Activated CD8-positive, alpha-beta memory T cell treated with anti-CD3 and anti-CD28 coated beads, Interleukin-2, amount 50 U/mL, for 24 hours (primary cell): Measurements from ENCODE around the gene CPHXL.

Experiments used
- DNase-seq: peaks from one replicate; pipeline ENCODE4 v3.0.0-alpha.2; 2020; ENCODE audit errors: extremely low read depth

CPHXL gene

DNA sequence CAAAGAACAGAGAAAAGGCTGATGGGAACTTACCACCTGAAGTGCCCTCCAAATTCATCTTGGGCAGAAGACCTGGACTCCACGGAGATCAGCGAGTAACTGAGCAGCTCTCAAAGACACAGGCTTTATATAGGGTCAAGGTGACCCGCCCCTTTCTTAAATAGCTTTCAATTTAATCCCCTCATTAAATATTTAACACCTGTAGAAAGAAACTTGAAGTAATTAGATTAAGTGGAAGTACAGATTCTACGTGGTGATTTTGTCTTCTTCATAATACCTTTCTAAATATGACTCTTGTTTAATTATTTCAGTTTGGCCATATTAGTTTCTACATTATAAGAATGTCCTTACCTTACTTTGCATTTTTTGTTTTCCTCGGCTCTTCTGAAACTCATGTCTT lies 24.9 kb downstream of the CPHXL start, which contains the start of gene DUXB:
DUXB (minus strand) TSS at position 101 of the 400 bp plus-strand sequence; CDS start at position 58, 43 bp downstream.
- no peak for DNase-seq

DNA sequence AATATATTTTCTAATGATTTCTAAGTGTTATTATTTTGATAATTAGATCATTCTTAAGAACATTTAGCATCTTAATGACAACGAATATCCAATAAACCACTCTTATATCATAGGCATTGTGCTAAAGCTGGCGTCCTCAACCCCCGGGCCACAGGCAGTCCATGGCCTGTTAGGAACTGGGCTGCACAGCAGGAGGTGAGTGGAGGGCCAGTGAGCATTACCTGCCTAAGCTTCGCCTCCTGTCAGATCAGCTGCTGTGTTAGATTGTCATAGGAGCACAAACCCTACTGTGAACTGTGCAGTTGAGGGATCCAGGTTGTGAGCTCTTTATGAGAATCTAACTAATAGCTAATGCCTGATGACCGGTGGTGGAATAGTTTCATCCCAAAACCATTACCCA lies 28.7 kb downstream of the CPHXL start:
- DNase-seq: no peak

DNA sequence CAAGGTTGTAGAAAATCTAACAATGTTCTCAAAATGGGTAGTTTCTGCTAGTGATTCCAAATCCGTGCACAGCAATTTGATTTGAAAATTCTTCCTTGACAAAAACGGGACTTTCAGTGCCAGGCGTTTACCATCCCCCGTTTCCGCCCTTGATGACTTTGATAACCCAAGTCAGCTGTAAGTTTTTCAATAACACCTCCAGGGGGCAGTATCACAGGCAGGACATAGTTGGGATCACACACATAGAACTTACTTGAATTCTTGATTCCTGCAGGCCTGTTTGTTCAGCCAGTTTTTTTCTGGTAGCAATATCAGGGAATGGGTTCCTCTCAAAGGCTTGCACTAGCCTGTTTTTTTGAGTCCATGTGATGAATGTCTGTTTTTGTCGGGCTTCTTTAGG lies 30.6 kb downstream of the CPHXL start:
- no peak for DNase-seq

DNA sequence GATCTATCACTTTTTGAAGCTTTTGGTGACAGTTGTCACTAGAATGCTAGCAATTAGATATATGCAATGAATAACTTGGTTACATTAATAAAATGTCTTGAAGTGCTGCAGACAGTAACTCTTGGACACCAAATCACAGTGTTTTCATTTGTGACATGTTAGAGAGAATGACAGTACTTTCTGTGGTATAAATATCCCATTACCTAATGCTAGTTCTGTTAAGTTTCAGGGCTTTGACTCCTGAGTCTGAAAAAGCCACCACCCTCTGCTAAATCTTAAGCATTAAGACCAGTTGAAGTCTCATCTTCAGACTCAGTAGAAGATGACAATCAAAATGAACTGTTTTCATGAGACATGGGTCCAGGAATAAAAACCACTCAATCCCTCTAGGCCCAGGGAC lies 38.9 kb downstream of the CPHXL start:
- DNase-seq: no peak

DNA sequence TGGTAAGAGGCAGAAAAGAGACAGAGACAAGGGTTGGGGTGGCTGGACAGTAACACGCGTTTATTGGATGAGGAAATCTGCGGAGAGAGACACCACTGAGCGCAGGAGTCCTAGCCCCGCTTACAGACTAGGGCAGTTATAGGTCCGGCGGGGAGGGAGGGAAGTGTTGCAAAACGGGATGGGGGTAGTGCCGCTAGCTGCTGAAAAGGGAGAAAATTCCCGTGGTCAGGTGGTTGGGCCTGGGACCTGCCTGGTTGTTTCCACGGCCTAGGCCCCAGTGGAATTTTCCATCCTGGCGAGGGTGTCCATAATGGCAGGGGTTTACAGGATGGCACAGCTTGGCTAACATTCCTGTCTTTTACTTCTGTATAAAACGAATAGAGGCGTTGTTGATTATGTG lies 44.0 kb downstream of the CPHXL start:
- no peak for DNase-seq

DNA sequence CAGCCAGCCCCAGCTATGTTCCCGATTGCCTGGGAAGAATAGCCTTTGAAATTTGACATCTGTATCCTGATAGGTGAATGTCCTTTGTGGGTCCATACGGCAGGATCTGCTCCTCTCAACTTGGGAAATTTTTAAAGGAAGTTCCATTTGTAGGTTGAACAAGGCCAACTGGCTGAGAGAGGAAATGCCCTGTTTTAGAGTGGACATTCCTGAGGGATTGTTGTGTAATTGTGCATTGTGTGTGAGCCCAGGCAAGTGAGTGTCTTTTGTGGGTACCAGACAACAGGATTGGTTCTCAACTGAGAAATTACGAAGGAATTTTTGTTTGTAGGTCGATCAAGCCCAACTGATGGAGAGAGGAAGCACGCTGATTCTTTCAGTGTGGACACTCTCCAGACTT lies 46.9 kb downstream of the CPHXL start:
- no peak for DNase-seq

DNA sequence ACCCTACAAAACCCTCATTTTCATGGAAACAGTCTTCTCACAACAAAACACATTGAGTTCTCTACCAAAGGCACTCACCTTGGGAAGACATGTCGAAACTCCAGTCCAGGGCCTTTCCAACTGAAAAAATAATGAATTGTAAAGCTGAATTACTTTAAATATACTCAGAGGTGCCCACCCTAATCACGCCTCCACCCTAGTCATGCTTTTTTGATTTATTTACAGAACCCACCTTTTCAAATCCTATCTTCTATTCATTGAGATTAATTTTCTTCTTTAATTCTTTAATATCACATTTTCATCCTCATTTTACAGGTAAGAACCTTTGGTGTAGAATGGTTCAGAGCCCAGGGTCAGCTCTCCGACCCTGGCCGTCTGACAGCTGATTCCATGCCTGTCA lies 49.4 kb downstream of the CPHXL start, which contains the start of gene CPHXL2:
CPHXL2 (minus strand) TSS at position 101 of the 400 bp plus-strand sequence; CDS start at position 91, 10 bp downstream.
- DNase-seq: no peak

DNA sequence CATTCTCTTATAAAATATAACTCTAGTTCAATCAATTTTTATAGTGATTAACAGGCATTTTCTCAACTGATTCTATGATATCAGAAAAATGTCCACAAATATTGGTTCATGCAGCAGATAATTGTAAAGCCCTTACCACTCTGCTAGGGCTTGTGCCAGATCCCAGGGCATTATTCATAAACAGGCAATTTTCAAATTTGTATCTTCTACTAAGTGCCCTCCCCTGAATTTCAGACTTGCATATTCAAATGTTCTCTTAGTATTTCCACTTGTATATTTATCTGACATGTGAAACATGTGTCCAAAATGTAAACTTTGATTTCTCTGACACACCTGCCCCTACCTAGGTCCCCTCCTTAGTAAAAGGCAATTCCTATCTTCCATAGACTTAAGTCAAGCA lies 58.8 kb downstream of the CPHXL start:
- no peak for DNase-seq
